ENCODE measurements around the gene DPP6. TPM values are rescaled to one million over a fixed set of nuclear protein-coding genes. Genes with fewer than 3 reads are reported as not detected.

DPP6 gene
- total and polyA plus RNA-seq, 2 donors (not counting 1 experiment from before 2014, with no cell fraction given), result not detected

- ChIA-PET CTCF (no interaction called here), POLR2A (no interaction called here)
- no peak overlapping the region for H3K27ac Mint-ChIP-seq
- no peak overlapping the region for H2AFZ ChIP-seq (ENCODE audit: insufficient read depth, low read depth, low read length, poor library complexity, severe bottlenecking)
- no peak overlapping the region for H3K4me3 Mint-ChIP-seq
- H3K27me3 Mint-ChIP-seq, result no peaks in the 10 kb centered on the region
- no peaks in the 10 kb centered on the region for H3K36me3 ChIP-seq (replicated peaks in 1 of 2; ENCODE audit: control extremely low read depth in 1 of 2, control insufficient read depth in 1 of 2, extremely low read depth in 1 of 2, insufficient read depth in 2 of 2, low read length in 1 of 2)
- H3K4me1 Mint-ChIP-seq, result no peaks in the 10 kb centered on the region
- no peak overlapping the region for H3K4me2 ChIP-seq (replicated peaks; ENCODE audit: low read depth, low read length, poor library complexity, severe bottlenecking)
- WGBS (ENCODE audit: insufficient coverage), result 89% methylated on average over 5 of the region's 6 CpGs
- H3K79me2 ChIP-seq (ENCODE audit: control insufficient read depth, insufficient read depth, low read length), result no peaks in the 10 kb centered on the region
- DNase-seq, result no peak
- H3K4me1 ChIP-seq (ENCODE audit: control insufficient read depth in 2 of 2, insufficient read depth in 2 of 2, low read length in 2 of 2), result no peaks in the 10 kb centered on the region
- no peaks in the 10 kb centered on the region for H3K27me3 ChIP-seq (replicated peaks in 1 of 4; ENCODE audit: control extremely low read depth in 1 of 4, control insufficient read depth in 3 of 4, insufficient read depth in 4 of 4, low read length in 3 of 4)
- H4K20me1 ChIP-seq (ENCODE audit: control insufficient read depth, insufficient read depth, low read length, poor library complexity, severe bottlenecking), result no peaks in the 10 kb centered on the region
- no peaks in the 10 kb centered on the region for H3K9me3 Mint-ChIP-seq (ENCODE audit: insufficient read depth)
- TF ChIP-seq EZH2 (IDR thresholded peaks at IDR 0.05; ENCODE audit: borderline replicate concordance, insufficient read depth, low read depth, low read length, poor library complexity, severe bottlenecking) (no peak), CTCF (IDR thresholded peaks at IDR 0.05) (no peak)
- no peak for ATAC-seq (ENCODE audit: low read depth)
- no peak overlapping the region for H3K27ac ChIP-seq (ENCODE audit: low read length in 2 of 2)
- peaks cover 0 to 22% (median 0%) of the 10 kb centered on the region in 3 donors for H3K9me3 ChIP-seq (ENCODE audit: control extremely low read depth in 1 of 3, control insufficient read depth in 2 of 3, insufficient read depth in 1 of 3, low read length in 2 of 3)
- H3K4me3 ChIP-seq (ENCODE audit: control extremely low read depth in 1 of 5, extremely low read depth in 1 of 5, insufficient read depth in 1 of 5, low read depth in 2 of 5, low read length in 4 of 5), result no peak overlapping the region
- intact Hi-C loops (cut with micrococcal nuclease), result no loop called here
- H3K9ac ChIP-seq (ENCODE audit: low read length), result no peak overlapping the region
Measured at GRCh38 chr7:154212861-154213260, 160.7 kb downstream of the DPP6 start.

- H3K4me1 ChIP-seq (ENCODE audit: control insufficient read depth in 2 of 2, insufficient read depth in 2 of 2, low read length in 2 of 2), result no peaks in the 10 kb centered on the region
- Mint-ChIP-seq H3K9me3 (ENCODE audit: insufficient read depth) (peaks cover 4% of the 10 kb centered on the region), H3K27ac (no peak overlapping the region), H3K4me1 (no peaks in the 10 kb centered on the region), H3K4me3 (no peak overlapping the region), H3K27me3 (no peaks in the 10 kb centered on the region)
- no peaks in the 10 kb centered on the region for H3K79me2 ChIP-seq (ENCODE audit: control insufficient read depth, insufficient read depth, low read length)
- ChIA-PET CTCF (no interaction called here), POLR2A (no interaction called here)
- no peaks in the 10 kb centered on the region for H4K20me1 ChIP-seq (ENCODE audit: control insufficient read depth, insufficient read depth, low read length, poor library complexity, severe bottlenecking)
- TF ChIP-seq EZH2 (IDR thresholded peaks at IDR 0.05; ENCODE audit: borderline replicate concordance, insufficient read depth, low read depth, low read length, poor library complexity, severe bottlenecking) (no peak), CTCF (IDR thresholded peaks at IDR 0.05) (no peak)
- WGBS (ENCODE audit: insufficient coverage), result 38% methylated on average over 1 of the region's 7 CpGs
- ATAC-seq (ENCODE audit: low read depth), result no peak
- H3K4me2 ChIP-seq (replicated peaks; ENCODE audit: low read depth, low read length, poor library complexity, severe bottlenecking), result no peak overlapping the region
- no peak for DNase-seq
- H3K27ac ChIP-seq (ENCODE audit: low read length in 2 of 2), result no peak overlapping the region
- H3K36me3 ChIP-seq (replicated peaks in 1 of 2; ENCODE audit: control extremely low read depth in 1 of 2, control insufficient read depth in 1 of 2, extremely low read depth in 1 of 2, insufficient read depth in 2 of 2, low read length in 1 of 2), result no peaks in the 10 kb centered on the region
- no peak overlapping the region for H2AFZ ChIP-seq (ENCODE audit: insufficient read depth, low read depth, low read length, poor library complexity, severe bottlenecking)
- H3K9ac ChIP-seq (ENCODE audit: low read length), result no peak overlapping the region
- no peak overlapping the region for H3K4me3 ChIP-seq (ENCODE audit: control extremely low read depth in 1 of 5, extremely low read depth in 1 of 5, insufficient read depth in 1 of 5, low read depth in 2 of 5, low read length in 4 of 5)
- no peaks in the 10 kb centered on the region for H3K27me3 ChIP-seq (replicated peaks in 1 of 4; ENCODE audit: control extremely low read depth in 1 of 4, control insufficient read depth in 3 of 4, insufficient read depth in 4 of 4, low read length in 3 of 4)
- H3K9me3 ChIP-seq (ENCODE audit: control extremely low read depth in 1 of 3, control insufficient read depth in 2 of 3, insufficient read depth in 1 of 3, low read length in 2 of 3), result peaks cover 0 to 8% (median 0%) of the 10 kb centered on the region in 3 donors
- intact Hi-C loops (cut with micrococcal nuclease), result no loop called here
Measured at GRCh38 chr7:154217688-154218340, 165.6 kb downstream of the DPP6 start.

Measured in B cell (primary cell).